Duodenal mucosa (tissue), 2 donors: ENCODE data around the gene PNPLA8.
A peak's percentile ranks its signal among the peaks of the same experiment; 100 is the strongest.

Experiments
- H3K27ac ChIP-seq: one replicate; pipeline ENCODE4 v1.7.0; 2013; ENCODE audit warnings: low read depth, low read length
- H3K27me3 ChIP-seq, 2 donors: one replicate each; pipeline ENCODE4 v1.7.0; 2013; ENCODE audit warnings: low read length in 2 of 2, control low read depth in 1 of 2; ENCODE audit not compliant: insufficient read depth in 2 of 2, control insufficient read depth in 1 of 2
- H3K36me3 ChIP-seq, 2 donors: one replicate each; pipeline ENCODE4 v1.7.0; 2013; ENCODE audit warnings: low read length in 2 of 2, control low read depth in 1 of 2; ENCODE audit not compliant: insufficient read depth in 2 of 2, control insufficient read depth in 1 of 2
- H3K4me1 ChIP-seq, 2 donors: one replicate each; pipeline ENCODE4 v1.7.0; 2013; ENCODE audit warnings: low read length in 2 of 2, control low read depth in 1 of 2; ENCODE audit not compliant: insufficient read depth in 2 of 2, control insufficient read depth in 1 of 2
- H3K4me3 ChIP-seq, 2 donors: one replicate each; pipeline ENCODE4 v1.7.0; 2013; ENCODE audit warnings: low read length in 2 of 2, low read depth in 1 of 2
- H3K9ac ChIP-seq, 2 donors: one replicate each; pipeline ENCODE4 v1.7.0; 2013; ENCODE audit warnings: low read length in 2 of 2, low read depth in 1 of 2
- H3K9me3 ChIP-seq, 2 donors: one replicate each; pipeline ENCODE4 v1.7.0; 2013; ENCODE audit warnings: low read length in 2 of 2, control low read depth in 1 of 2; ENCODE audit not compliant: control insufficient read depth in 1 of 2

The PNPLA8 gene

DNA sequence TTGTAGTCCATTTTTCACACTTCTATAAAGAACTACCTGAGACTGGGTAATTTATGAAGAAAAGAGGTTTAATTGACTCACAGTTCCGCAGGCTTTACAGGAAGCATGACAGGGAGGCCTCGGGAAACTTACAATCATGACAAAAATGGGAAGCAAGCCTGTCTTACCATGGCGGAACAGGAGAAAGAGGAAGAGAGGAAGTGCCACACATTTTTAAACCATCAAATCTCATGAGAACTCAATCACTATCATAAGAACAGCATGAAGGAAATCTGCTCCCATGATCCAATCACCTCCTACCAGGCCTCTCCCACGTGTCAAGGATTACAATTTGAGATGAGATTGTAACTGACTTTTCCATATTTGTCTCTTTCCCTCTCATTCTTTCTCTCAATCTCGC lies 9.3 kb upstream of the PNPLA8 start:
- Histone ChIP-seq H3K27me3 (no peaks in the 10 kb centered on the region), H3K9ac (no peak overlapping the region), H3K9me3 (no peaks in the 10 kb centered on the region), H3K27ac (no peak overlapping the region), H3K36me3 (no peaks in the 10 kb centered on the region), H3K4me1 (no peaks in the 10 kb centered on the region), H3K4me3 (no peak overlapping the region)

DNA sequence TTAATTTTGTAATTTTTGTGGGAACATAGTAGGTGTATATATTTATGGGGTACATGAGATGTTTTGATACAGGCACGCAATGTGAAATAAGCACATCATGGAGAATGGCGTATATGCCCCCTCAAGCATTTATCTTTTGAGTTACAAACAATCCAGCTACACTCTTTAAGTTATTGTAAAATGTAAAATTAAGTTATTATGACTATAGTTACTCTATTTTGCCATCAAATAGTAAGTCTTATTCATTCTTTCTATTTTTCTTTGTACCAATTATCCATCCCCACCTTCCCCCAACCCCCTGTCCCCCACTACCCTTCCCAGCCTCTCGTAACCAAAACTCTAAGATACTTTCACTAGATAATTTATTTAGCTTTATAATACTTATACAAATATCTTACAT lies 7.8 kb upstream of the PNPLA8 start:
- Histone ChIP-seq H3K27ac (no peak overlapping the region), H3K9ac (no peak overlapping the region), H3K4me1 (peaks cover 0 to 5% of the 10 kb centered on the region in 2 donors), H3K9me3 (no peaks in the 10 kb centered on the region), H3K36me3 (no peaks in the 10 kb centered on the region), H3K4me3 (no peak overlapping the region), H3K27me3 (no peaks in the 10 kb centered on the region)

DNA sequence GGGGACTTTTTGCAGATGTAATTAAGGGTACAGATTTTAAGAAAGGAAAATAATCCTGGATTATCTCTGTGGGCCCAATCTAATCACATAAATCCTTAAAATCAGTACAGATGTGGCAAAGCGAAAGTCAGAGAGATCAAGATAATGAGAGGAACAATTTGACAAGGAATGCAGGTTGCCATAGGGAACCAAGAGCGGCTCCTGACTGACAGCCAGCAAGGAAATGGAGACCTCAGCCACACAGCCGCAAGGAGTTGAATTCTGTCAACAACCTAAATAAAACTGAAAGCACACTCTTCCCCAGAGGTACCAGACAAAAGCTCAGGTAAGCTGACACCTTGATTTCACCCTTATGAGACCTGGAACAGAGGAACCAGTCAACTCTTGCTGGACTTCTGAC lies 3.4 kb upstream of the PNPLA8 start:
- Histone ChIP-seq H3K9ac (no peak overlapping the region), H3K9me3 (no peaks in the 10 kb centered on the region), H3K27ac (no peak overlapping the region), H3K36me3 (no peaks in the 10 kb centered on the region), H3K4me1 (peaks cover 12 to 23% of the 10 kb centered on the region in 2 donors), H3K4me3 (no peak overlapping the region), H3K27me3 (no peaks in the 10 kb centered on the region)

DNA sequence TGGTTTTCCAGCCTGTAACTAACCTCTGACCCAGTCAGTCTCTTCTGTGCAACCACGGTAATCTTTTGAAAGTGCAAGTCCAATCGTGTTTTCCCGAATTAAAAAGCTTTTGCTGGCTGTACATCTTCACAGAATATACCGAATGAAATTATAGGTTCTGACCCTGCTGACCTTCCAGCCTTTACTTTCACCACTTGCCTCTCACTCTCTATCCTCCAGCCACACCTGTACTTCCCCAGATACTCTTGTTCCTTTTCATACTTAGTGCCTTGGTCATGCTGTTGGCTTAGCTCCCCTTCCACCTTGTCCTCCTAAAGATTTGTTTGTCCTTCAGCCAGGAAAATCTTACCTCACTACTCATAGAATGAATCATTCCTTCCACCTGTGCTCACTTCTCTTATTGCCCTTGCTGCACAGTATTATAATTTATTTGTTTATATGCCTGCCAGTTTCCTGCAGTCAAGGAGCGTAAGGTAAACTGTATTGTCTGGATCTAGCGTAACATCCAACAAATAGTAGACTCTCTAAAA lies 2.3 kb upstream of the PNPLA8 start:
- H3K27me3 ChIP-seq, result no peaks in the 10 kb centered on the region
- H3K9me3 ChIP-seq, result no peaks in the 10 kb centered on the region
- no peak overlapping the region for H3K4me3 ChIP-seq
- peaks cover 19 to 32% of the 10 kb centered on the region in 2 donors for H3K4me1 ChIP-seq
- H3K9ac ChIP-seq, result peak overlapping the region in 1 of 2 donors; percentile 29
- peak overlapping the region; percentile 11 for H3K27ac ChIP-seq
- H3K36me3 ChIP-seq, result no peaks in the 10 kb centered on the region

DNA sequence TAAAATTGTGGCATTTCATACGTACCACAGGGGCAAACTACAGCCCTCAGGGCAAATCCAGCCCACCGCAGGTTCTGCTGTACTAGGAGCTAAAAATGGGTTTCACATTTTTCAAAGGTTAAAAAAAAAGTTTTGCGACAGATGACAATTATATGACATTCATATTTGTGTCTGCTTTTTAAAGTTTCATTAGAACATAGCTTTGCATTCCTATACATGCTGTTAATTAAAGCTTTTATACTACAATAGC lies 758 bp upstream of the PNPLA8 start:
- peak overlapping the region; percentile 91 for H3K27ac ChIP-seq
- peak overlapping the region; percentile 86 to 92 for H3K4me3 ChIP-seq
- peak overlapping the region; percentile 76 to 96 for H3K9ac ChIP-seq
- H3K27me3 ChIP-seq, result no peaks in the 10 kb centered on the region
- peaks cover 19 to 32% of the 10 kb centered on the region in 2 donors for H3K4me1 ChIP-seq
- no peaks in the 10 kb centered on the region for H3K36me3 ChIP-seq
- no peaks in the 10 kb centered on the region for H3K9me3 ChIP-seq

DNA sequence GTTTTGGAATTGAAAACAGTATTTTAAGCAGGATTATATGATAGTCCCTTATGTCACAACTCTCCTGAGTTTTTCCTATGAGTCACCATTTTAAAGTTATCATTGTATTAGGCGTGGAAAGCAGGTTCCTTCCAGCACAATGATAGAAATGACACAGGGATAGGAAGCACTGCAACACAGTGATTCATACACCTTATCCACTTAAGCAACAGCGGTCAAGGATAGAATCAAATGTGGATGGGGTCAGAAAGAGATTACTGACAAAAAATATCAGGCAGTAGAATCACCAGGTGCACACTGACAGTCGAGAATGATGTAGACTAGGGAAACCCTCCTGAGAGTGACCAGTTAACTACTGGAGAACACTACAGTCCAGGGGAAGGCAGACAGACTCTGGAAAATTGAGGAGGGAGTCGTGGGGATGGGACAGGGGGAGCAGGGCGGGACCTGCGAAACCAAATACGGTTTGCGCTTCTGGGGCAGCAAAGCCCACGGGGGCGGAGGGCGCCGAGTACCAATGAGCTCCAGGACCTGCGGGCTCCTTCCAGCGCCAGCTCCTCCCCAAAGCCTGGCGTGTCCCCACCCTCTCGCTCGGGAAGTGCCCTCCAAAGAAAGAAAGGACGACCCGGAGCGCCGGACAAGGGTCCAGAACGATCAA lies 479 bp downstream of the PNPLA8 start:
- Histone ChIP-seq H3K9me3 (no peaks in the 10 kb centered on the region), H3K4me3 (peak overlapping the region; percentile 92 to 94), H3K27ac (peak overlapping the region; percentile 91), H3K9ac (peak overlapping the region; percentile 97 to 99), H3K36me3 (no peaks in the 10 kb centered on the region), H3K4me1 (peaks cover 19 to 32% of the 10 kb centered on the region in 2 donors), H3K27me3 (no peaks in the 10 kb centered on the region)

DNA sequence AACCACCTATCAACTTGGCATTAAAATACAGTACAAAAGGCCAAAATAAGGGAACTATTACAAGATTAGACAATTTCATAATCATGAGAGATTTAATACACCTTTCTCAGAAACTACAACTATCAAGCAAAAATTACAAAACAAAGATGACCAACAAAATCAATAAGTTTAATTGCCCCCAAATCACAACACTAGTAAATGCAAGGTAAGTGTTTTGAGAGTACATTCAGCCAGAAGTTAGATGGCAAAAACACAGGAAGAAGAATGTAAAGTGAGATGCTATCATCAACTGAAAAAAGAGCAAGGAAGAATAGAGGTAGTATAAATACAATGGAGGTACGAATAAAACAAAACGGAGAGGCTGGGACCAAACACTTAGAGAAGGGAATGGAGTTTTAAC lies 3.2 kb downstream of the PNPLA8 start:
- Histone ChIP-seq H3K4me3 (no peak overlapping the region), H3K4me1 (peaks cover 19 to 22% of the 10 kb centered on the region in 2 donors), H3K9me3 (peaks cover 0 to 2% of the 10 kb centered on the region in 2 donors), H3K36me3 (peaks cover 2 to 5% of the 10 kb centered on the region in 2 donors), H3K27me3 (no peaks in the 10 kb centered on the region), H3K27ac (no peak overlapping the region), H3K9ac (no peak overlapping the region)

DNA sequence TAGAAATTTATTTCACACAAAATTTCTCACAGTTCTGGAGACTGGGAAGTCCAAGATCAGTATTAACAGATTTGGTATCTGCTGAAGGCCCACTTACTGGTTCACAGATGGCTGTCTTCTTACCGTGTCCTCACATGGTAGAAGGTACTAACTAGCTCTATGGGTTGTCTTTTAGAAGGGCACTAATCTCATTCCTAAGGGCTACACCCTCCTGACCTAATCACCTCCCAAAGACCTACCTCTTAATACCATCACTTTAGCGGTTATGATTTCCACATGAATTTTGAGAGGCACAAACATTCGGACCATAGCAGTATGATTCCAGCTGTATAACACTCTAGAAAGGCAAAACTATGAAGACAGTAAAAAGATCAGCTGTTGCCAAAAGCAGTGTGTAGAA lies 8.0 kb downstream of the PNPLA8 start:
- Histone ChIP-seq H3K27ac (no peak overlapping the region), H3K4me1 (no peaks in the 10 kb centered on the region), H3K27me3 (no peaks in the 10 kb centered on the region), H3K9ac (no peak overlapping the region), H3K9me3 (peaks cover 0 to 2% of the 10 kb centered on the region in 2 donors), H3K36me3 (peaks cover 11 to 25% of the 10 kb centered on the region in 2 donors), H3K4me3 (no peak overlapping the region)

DNA sequence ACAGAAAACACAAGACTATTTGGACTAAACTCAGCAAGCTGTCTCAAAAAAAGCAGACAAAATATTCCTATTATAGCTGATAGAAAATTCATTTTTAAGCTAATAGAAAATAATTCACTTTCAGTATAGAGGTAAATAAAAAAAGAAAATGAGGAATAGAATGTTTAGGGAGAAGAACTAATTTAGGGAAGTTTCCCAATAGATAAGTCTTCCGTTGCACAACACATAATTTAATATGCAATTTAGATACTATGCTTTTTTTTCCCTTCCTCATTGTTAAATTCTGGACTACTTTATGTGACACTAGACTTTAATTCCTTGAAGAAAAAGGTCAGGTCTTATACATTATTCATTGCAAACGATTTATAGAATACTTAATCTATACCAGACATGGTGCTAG lies 10.3 kb downstream of the PNPLA8 start:
- Histone ChIP-seq H3K4me1 (no peaks in the 10 kb centered on the region), H3K36me3 (peaks cover 14 to 33% of the 10 kb centered on the region in 2 donors)

DNA sequence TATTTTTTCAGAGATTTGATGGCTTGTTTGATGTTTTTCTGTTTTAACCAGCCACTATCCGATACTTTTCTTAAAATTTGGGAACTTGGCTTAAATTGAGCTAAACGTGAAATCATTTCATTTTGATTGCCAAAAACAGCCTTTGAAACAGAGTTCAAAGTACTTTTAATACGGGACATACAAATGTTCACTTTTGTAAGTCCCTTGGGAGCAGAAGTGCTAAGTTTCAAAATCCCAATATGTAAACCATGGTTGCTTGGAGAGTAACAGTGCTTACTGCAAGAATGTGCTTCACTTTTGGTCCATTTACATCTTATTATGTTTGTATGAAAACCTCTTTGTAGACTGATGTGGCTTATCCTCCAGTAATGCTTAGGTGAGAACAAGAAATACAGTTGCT lies 10.9 kb downstream of the PNPLA8 start:
- no peaks in the 10 kb centered on the region for H3K27me3 ChIP-seq
- H3K4me1 ChIP-seq, result no peaks in the 10 kb centered on the region
- no peak overlapping the region for H3K27ac ChIP-seq
- peaks cover 0 to 2% of the 10 kb centered on the region in 2 donors for H3K9me3 ChIP-seq
- no peak overlapping the region for H3K4me3 ChIP-seq
- peaks cover 14 to 33% of the 10 kb centered on the region in 2 donors for H3K36me3 ChIP-seq
- H3K9ac ChIP-seq, result no peak overlapping the region

More for the DNA sequence above, 10.3 kb downstream of the PNPLA8 start:
- no peak overlapping the region for H3K9ac ChIP-seq
- no peak overlapping the region for H3K4me3 ChIP-seq
- H3K27ac ChIP-seq, result no peak overlapping the region
- peaks cover 0 to 2% of the 10 kb centered on the region in 2 donors for H3K9me3 ChIP-seq
- no peaks in the 10 kb centered on the region for H3K27me3 ChIP-seq
